ENCODE measurements around the gene PRCC. TPM values are rescaled to one million over a fixed set of nuclear protein-coding genes. Genes with fewer than 3 reads are reported as not detected.

Gene PRCC
- total and polyA plus RNA-seq, 2 of the 8 experiments (the other 6 are each of a cell fraction or from before 2014, with no cell fraction given): 95.2 to 115 TPM

- H3K4me2 ChIP-seq (ENCODE audit: insufficient read depth in 1 of 2, low read depth in 2 of 2, low read length in 2 of 2): peak overlapping the region; percentile 87 to 94
- no peak overlapping the region; the same call in 1 of the 2 replicates for H3K18ac ChIP-seq (ENCODE audit: extremely low read depth, low read length)
- H2BK20ac ChIP-seq (ENCODE audit: low read length): no peak overlapping the region
- H3K27me3 ChIP-seq (replicated peaks in 1 of 4; ENCODE audit: control insufficient read depth in 3 of 4, extremely low read depth in 1 of 4, insufficient read depth in 3 of 4, low read length in 3 of 4): peaks cover 62 to 94% (median 69%) of the 10 kb centered on the region in 4 experiments
- H2BK12ac ChIP-seq (ENCODE audit: low read depth, low read length): no peak overlapping the region
- H2AFZ ChIP-seq (ENCODE audit: low read length): no peak overlapping the region; the same call in 1 of the 2 replicates
- H3K23me2 ChIP-seq (ENCODE audit: low read depth, low read length): peaks cover 12% of the 10 kb centered on the region
- H3K23ac ChIP-seq (ENCODE audit: insufficient read length): no peak overlapping the region
- H3K36me3 ChIP-seq (ENCODE audit: control insufficient read depth in 2 of 4, insufficient read depth in 4 of 4, low read length in 3 of 4): no peaks in the 10 kb centered on the region
- H3K4me1 ChIP-seq (replicated peaks in 1 of 4; ENCODE audit: control insufficient read depth in 3 of 4, insufficient read depth in 4 of 4, low read length in 3 of 4): peaks cover 0 to 25% (median 11%) of the 10 kb centered on the region in 4 experiments; a peak in 5 of 7 replicates
- peak overlapping the region; percentile 3 to 59 (median 32); a peak in 7 of 8 replicates for H3K4me3 ChIP-seq (ENCODE audit: extremely low read depth in 1 of 4, insufficient read depth in 2 of 4, low read depth in 3 of 4, low read length in 4 of 4)
- no peak overlapping the region for H3K9ac ChIP-seq (replicated peaks in 1 of 4; ENCODE audit: extremely low read depth in 1 of 4, low read depth in 3 of 4, low read length in 3 of 4)
- H3K79me1 ChIP-seq (ENCODE audit: low read depth, low read length): no peaks in the 10 kb centered on the region
- no peak overlapping the region for H4K91ac ChIP-seq (replicated peaks; ENCODE audit: insufficient read length, low read length)
- WGBS, 2 experiments (ENCODE audit: extremely low coverage in 1 of 2, insufficient coverage in 1 of 2, insufficient read length in 1 of 2, insufficient replicate concordance in 2 of 2, low coverage in 1 of 2, low lambda C conversion rate in 2 of 2, missing lambda C conversion rate in 1 of 2): 6% methylated on average over 36 of the region's 36 CpGs; no CpG with 5 or more reads in 1 of the 2 experiments
- H3K14ac ChIP-seq (ENCODE audit: insufficient read length): no peak overlapping the region
- H4K20me1 ChIP-seq (replicated peaks in 1 of 2; ENCODE audit: control insufficient read depth in 1 of 2, insufficient read depth in 2 of 2, low read length in 2 of 2): peaks cover 3 to 17% of the 10 kb centered on the region in 2 experiments
- no peak overlapping the region for H4K5ac ChIP-seq (ENCODE audit: insufficient read length, low read depth, low read length)
- no peak overlapping the region for H2AK5ac ChIP-seq (ENCODE audit: low read depth, low read length)
- H2BK5ac ChIP-seq (ENCODE audit: low read depth, low read length): no peak overlapping the region
- CTCF ChIA-PET (ENCODE audit: partially characterized antibody): interaction anchor here (0.7 to 25.2 kb wide), 14 partner anchors 7 to 159 kb away, joined by 3 to 719 read pairs (median 6); partner anchors contain the start of genes INSRR, NTRK1 and PEAR1
- H3K9me3 ChIP-seq (ENCODE audit: insufficient read depth in 2 of 2, low read depth in 1 of 2, low read length in 1 of 2): no peaks in the 10 kb centered on the region
- H3K56ac ChIP-seq (replicated peaks; ENCODE audit: insufficient read length, low read depth, low read length): no peak overlapping the region
- H3K79me2 ChIP-seq (ENCODE audit: control insufficient read depth in 1 of 2, insufficient read depth in 2 of 2, low read length in 2 of 2): no peaks in the 10 kb centered on the region
- 0 out of 2 replicates have a peak overlapping the region, but pooled peaks have one; percentile 40 for H2BK15ac ChIP-seq (ENCODE audit: low read length)
- no peak overlapping the region for H2BK120ac ChIP-seq (replicated peaks; ENCODE audit: low read depth, low read length)
- POLR2A ChIA-PET (ENCODE audit: partially characterized antibody): interaction anchor here (0.6 to 1.5 kb wide), 6 partner anchors 9 to 355 kb away, joined by 3 to 6 read pairs (median 4); partner anchors contain the start of gene NTRK1
- DNase-seq (ENCODE audit: low read depth in 1 of 2, low spot score in 2 of 2) (peak in 1 of 2 experiments; percentile 78), FAIRE-seq (no peak)
- no peak overlapping the region for H3K4ac ChIP-seq (replicated peaks; ENCODE audit: insufficient read length, low read depth, low read length)
- H3K27ac ChIP-seq (ENCODE audit: low read depth, low read length): no peak overlapping the region
- no peak for TF ChIP-seq CBX5 (IDR thresholded peaks at IDR 0.05; ENCODE audit: low read depth, low read length)
- peak; percentile 82; the same call in 1 of the 2 replicates for TF ChIP-seq SUZ12 (IDR thresholded peaks at IDR 0.05; ENCODE audit: low read length)
- TF ChIP-seq EGR1 (IDR thresholded peaks at IDR 0.05; ENCODE audit: borderline replicate concordance, low read depth, low read length): peak; percentile 73; the same call in 1 of the 2 replicates
- peak; percentile 76 for TF ChIP-seq EZH2 (IDR thresholded peaks at IDR 0.05; ENCODE audit: low read depth, low read length, severe bottlenecking)
- TF ChIP-seq JUND (IDR thresholded peaks at IDR 0.05; ENCODE audit: low read length): no peak
- peak; percentile 86 for TF ChIP-seq KDM4A (IDR thresholded peaks at IDR 0.05; ENCODE audit: low read depth, low read length, severe bottlenecking)
- no peak for TF ChIP-seq ASH2L (IDR thresholded peaks at IDR 0.05; ENCODE audit: low read length)
- 0 out of 2 replicates have a peak, but pooled peaks have one; percentile 15 for TF ChIP-seq E2F6 (IDR thresholded peaks at IDR 0.05)
- TF ChIP-seq ATF3 (IDR thresholded peaks at IDR 0.05; ENCODE audit: insufficient read depth, low read depth, low read length): no peak
- H4K8ac ChIP-seq (ENCODE audit: extremely low read depth, insufficient read depth, low read length): no peak overlapping the region
These were observed 81.3 kb downstream of the PRCC start for GRCh38 chr1:156848461-156849150.
